GM19468 (cell line): ENCODE measurements around the gene TRIM22.
"Not testable (repeated sequence)": the region's sequence is repeated elsewhere in the genome, so short reads cannot be mapped to it uniquely, and the experiment has no call there.

Source experiments
- ATAC-seq: cut with Tn5 transposase; IDR thresholded peaks from one replicate; pipeline ENCODE4 v1.9.1; 2021; ENCODE audit warnings: mild to moderate bottlenecking, moderate library complexity, moderate number of reproducible peaks; ENCODE audit not compliant: unreplicated experiment; ENCODE audit errors: extremely low read depth

The TRIM22 gene

GRCh38 chr11:5690216-5690615 is 626 bp downstream of the TRIM22 start:
- ATAC-seq = no peak

GRCh38 chr11:5690736-5691135 is 1.1 kb downstream of the TRIM22 start:
- ATAC-seq = no peak

- ATAC-seq = not testable (repeated sequence)
Measured at GRCh38 chr11:5691238-5691963, 1.8 kb downstream of the TRIM22 start.

- no peak for ATAC-seq
Measured at GRCh38 chr11:5691964-5692361, 2.4 kb downstream of the TRIM22 start.

- ATAC-seq = no peak
Measured at GRCh38 chr11:5694642-5695041, 5.1 kb downstream of the TRIM22 start.

GRCh38 chr11:5695580-5695979 is 6.0 kb downstream of the TRIM22 start:
- no peak for ATAC-seq

GRCh38 chr11:5696210-5696609 is 6.6 kb downstream of the TRIM22 start:
- ATAC-seq = no peak

- ATAC-seq = no peak
Measured at GRCh38 chr11:5698281-5698680, 8.7 kb downstream of the TRIM22 start.

- no peak for ATAC-seq
Measured at GRCh38 chr11:5700421-5701054, 10.9 kb downstream of the TRIM22 start.

GRCh38 chr11:5701055-5701577 is 11.5 kb downstream of the TRIM22 start:
- ATAC-seq = no peak

- ATAC-seq = peak; percentile 85
Measured at GRCh38 chr11:5703741-5704536, 14.3 kb downstream of the TRIM22 start.

- ATAC-seq = no peak
Measured at GRCh38 chr11:5705688-5706087, 16.1 kb downstream of the TRIM22 start.

- ATAC-seq = no peak
Measured at GRCh38 chr11:5712507-5712906, 22.9 kb downstream of the TRIM22 start.

GRCh38 chr11:5713695-5714094 is 24.1 kb downstream of the TRIM22 start:
- ATAC-seq = no peak

- not testable (repeated sequence) for ATAC-seq
Measured at GRCh38 chr11:5716518-5716917, 26.9 kb downstream of the TRIM22 start.

GRCh38 chr11:5719703-5720495 is 30.3 kb downstream of the TRIM22 start:
- ATAC-seq = no peak

- ATAC-seq = no peak
Measured at GRCh38 chr11:5722622-5723021, 33.0 kb downstream of the TRIM22 start.

GRCh38 chr11:5726351-5726750 is 36.8 kb downstream of the TRIM22 start:
- ATAC-seq = no peak

GRCh38 chr11:5727691-5728090 is 38.1 kb downstream of the TRIM22 start:
- no peak for ATAC-seq

- ATAC-seq = no peak
Measured at GRCh38 chr11:5736396-5736795, 46.8 kb downstream of the TRIM22 start, which contains the start of gene OR56B1. Gene OR56B1 (plus strand): TSS chr11:5736448. CDS start chr11:5736517, 69 bp downstream.
